SW480 (cell line): ENCODE measurements around the gene FASTKD1.
A peak's percentile ranks its signal among the peaks of the same experiment; 100 is the strongest.
"Not testable (repeated sequence)": the region's sequence is repeated elsewhere in the genome, so short reads cannot be mapped to it uniquely, and the experiment has no call there.

Experiments used
- DNase-seq: peaks from one replicate; pipeline ENCODE4 v3.0.0-alpha.2; 2016; ENCODE audit warnings: low spot score

FASTKD1 gene

GRCh38 chr2:169570752-169571151, 2.9 kb downstream of the FASTKD1 start:
- not testable (repeated sequence) for DNase-seq

- no peak for DNase-seq
Measured at GRCh38 chr2:169569948-169570347, 3.7 kb downstream of the FASTKD1 start.

GRCh38 chr2:169565686-169566085, 8.0 kb downstream of the FASTKD1 start:
- DNase-seq: no peak

DNA sequence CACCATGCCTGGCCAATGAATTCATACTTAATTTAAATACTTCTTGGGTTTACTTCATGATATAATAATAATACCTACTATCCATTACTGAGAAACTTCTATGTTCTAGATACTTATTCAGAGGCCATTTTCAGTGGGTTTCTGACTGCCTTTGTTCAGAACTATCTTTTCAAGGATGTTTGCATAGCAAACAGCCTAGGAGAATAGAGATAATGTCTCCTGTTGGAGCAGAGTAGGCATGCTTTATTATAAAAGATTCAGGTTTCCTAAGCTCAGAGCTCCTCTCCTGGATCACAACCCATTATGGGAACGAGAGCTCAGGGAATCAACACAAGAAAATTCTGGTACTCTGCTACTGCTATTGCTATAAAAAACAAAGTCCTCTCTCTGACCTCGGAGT, 11.1 kb downstream of the FASTKD1 start:
- DNase-seq: no peak

DNA sequence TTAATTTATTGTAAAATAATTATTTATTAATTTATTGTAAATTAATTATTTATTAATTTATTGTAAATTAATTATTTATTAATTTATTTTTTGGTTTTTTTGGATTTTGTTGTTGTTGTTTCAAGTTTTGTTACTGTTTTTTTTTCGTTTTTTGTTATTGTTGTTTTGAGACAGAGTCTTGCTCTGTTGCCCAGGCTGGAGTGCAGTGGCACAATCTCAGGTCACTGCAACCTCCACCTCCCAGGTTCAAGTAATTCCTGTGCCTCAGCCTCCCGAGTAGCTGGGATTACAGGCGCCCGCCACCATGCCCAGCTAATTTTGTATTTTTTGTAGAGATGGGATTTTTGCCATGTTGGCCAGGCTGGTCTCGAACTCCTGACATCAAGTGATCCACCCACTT, 11.6 kb downstream of the FASTKD1 start:
- DNase-seq: not testable (repeated sequence)

DNA sequence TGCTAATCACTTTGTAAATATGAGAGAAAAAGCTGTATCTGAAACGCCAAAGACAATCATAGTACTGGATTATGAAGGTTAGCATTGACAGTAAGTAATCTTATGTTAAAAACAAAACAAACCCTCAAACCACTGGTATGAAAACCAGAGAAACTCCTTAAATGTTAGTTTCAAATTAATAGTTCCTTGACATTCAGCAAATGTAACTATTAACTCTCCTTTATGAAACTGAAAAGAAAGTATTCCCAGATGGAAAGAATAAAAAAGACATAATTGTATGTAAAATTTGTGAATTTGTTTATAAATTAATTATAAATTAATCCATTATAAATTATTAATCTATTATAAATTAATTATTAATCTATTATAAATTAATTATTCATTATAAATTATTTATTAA, 12.3 kb downstream of the FASTKD1 start:
- DNase-seq: no peak

DNA sequence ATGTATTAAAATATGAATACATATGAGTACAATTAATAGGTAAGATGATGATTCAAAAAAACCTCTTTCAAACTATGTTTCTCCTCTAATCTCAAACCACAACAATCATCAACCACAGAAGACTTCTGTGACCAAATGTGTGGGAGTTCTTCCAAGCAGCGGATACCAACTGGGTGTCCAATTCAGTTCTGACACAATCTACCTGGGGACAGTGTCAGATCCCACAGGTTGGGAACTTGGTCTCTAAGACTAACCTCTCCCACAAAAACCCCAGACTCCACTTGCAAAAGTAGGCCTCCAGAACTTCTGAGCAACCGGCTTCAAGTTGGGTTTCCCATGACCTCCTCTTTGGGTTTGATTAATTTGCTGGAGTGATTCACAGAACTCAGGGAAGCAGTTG, 26.9 kb downstream of the FASTKD1 start:
- DNase-seq: no peak

DNA sequence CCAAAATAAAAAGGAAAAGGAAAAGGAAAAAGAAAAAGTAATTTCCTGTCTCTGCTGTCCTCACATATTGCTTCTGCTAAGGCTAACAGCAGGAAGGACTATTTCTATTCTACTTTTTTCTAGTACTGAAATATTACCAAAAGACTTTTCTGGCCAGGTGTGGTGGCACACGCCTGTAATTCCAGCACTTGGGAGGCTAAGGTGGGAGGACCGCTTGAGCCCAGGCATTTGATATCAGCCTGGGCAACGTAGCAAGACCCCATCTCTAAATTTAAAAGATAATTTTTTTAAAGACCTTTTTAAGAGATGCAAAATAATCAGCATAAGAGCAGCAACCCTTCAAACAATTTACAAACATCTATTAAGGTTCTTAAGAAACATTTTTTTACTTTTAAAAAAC, 31.2 kb downstream of the FASTKD1 start:
- DNase-seq: no peak

DNA sequence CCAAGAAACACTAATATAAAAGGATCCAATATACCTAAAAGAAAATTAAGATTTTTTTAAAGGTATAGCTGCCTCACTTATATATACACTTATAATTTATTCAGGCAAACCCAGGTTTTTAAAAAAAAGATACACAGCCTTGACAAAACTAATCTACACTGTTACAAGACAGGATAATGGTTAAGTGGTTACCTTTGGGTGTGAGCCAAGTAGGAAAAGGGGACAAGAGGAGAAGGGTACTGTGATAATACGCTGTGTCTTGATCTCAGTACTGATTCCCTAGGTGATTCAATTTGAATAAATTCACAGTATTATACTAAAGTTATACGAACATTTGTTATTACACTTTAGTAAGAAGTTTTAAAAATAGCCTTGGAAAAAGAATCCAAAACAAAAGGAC, 33.5 kb downstream of the FASTKD1 start:
- DNase-seq: no peak

DNA sequence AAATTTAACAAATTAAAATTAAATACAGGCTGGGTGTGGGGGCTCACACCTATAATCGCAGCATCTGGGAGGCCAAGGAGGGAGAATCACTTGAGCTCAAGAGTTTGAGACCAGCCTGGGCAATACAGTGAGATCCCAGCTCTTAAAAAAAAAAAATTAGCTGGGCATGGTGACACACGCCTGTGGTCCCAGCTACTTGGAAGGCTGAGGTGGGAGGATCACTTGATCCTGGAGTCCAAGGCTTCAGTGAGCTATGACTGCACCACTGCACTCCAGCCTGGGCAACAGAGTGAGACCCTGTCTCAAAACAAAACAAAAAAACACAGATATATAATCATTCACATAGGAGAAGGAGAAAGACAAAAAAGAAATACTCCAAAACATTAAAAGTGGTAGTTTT, 34.2 kb downstream of the FASTKD1 start:
- not testable (repeated sequence) for DNase-seq

- DNase-seq: peak; percentile 36
Measured at GRCh38 chr2:169528271-169528701, 45.4 kb downstream of the FASTKD1 start.

DNA sequence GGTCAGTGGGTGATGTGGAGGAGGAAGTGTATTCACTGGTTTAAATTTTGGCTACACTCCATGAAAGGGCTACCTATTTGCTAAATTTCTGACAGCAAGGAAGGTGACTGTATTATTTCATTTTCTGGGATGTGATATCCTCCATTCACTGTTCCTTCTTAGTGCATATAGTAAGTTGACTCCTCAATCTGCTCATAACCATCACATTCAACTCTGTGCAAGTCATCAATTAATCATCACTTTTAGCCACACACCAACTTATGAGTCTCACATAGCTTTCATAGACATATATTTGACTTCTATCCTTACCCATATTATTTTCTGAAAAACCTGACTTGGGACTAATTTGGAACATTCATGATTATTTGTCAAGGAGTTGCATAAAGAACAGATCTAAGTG, 47.2 kb downstream of the FASTKD1 start:
- no peak for DNase-seq

DNA sequence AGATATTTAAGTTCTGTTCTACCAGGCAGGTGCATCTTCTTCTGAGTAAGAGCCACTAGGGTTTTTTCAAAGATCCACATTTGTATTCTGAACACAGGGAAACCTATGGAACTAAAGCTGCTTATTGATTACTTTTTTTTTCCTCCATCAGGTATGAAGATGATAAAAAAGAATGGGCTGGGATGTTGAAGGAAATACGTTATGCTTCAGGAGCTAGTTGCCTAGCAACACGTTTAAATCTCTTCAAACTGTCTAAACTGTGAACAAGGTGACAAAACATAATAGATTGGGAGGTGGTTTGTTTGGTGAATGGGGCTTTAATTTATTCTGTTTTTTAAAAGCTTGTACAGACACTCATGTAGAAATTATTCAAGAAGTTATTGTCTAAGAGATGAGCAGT, 48.2 kb downstream of the FASTKD1 start:
- DNase-seq: no peak

DNA sequence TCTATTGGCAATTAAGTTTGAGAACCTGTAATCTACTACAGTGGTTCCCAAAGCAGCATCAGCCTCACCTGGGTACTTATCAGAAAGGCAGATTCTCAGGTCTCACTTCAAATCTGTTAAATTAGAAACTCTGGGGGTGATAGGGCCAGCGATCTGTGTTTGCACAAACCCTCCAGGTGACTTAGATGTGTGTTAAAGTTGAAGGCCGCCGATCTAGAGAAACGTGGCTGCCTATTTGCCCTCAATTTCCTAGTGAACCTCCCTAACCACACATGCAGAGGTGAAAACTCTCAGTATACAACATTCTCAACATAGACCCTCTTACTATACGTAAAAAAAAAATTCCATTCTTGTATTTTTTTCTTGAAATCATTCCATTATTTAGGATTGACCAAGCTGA, 50.0 kb downstream of the FASTKD1 start:
- no peak for DNase-seq

DNA sequence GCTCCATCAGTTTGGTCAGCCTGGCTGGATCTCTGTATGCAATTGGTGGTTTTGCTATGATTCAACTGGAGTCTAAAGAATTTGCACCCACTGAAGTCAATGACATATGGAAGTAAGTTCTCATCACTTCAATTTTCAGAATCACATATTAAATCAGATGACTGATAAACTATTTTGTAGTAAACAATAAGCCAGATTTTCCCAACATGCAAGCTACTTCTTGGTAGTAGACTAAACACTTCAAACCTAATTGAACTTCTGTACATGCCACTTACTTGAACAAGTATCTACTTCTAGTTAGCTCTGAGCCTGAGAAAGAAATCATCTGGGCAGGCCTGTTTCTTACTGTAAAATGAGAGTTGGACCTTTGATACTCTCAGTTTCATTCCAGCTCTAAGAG, 52.8 kb downstream of the FASTKD1 start:
- DNase-seq: no peak

- not testable (repeated sequence) for DNase-seq
Measured at GRCh38 chr2:169516488-169516995, 57.1 kb downstream of the FASTKD1 start.

DNA sequence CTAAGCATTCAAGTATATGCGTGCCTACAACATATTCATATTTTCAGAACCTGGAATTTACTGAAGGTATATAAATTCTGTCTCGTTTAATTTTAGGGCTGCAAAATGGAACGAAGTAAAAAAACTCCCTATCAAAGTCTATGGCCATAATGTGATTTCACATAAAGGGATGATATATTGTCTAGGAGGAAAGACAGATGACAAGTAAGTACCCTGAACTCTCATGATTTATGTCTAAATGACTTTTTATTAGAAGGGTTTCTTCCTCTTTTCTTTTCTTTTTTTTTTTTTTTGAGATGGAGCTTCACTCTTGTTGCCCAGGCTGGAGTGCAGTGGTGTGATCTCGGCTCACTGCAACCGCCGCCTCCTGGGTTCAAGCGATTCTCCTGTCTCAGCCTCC, 58.9 kb downstream of the FASTKD1 start:
- DNase-seq: not testable (repeated sequence)

DNA sequence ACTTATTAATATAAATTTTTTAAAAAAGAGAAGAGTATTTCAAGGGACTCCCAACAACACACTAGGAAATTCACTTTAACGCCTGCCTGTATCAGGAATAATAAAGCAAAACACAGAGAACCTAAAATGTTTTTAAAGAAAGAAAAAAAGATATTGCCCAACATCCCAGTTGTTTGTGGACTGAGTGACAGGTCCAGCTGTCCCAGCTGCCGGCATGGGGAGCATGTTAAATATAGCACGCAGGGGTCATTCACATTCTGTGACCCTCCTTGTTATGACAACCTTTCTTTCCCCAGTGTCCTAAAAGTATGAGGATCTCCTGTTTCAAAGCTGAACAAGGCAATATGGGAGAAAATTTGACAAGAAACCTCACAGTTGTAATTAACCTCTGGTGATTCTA, 59.7 kb downstream of the FASTKD1 start:
- no peak for DNase-seq

DNA sequence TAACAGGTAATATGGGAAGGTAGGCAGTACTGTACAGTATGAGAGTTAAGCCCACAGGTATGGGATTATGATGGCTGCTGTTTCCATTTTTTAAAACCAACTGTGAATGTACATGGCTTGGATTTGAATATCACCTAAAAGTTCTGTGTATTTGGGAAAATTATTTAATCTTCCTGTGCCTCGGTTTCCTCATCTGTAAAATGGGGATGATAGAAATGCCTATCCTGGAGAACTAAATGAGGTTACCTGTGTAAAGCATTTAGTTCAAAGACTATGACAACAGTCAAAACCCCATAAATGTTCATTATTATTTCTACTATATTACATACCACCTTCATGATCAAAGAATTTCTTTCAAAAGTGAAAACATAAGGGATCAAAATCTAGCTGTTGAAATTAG, 60.6 kb downstream of the FASTKD1 start:
- no peak for DNase-seq

GRCh38 chr2:169512525-169512924, 61.1 kb downstream of the FASTKD1 start:
- DNase-seq: no peak

DNA sequence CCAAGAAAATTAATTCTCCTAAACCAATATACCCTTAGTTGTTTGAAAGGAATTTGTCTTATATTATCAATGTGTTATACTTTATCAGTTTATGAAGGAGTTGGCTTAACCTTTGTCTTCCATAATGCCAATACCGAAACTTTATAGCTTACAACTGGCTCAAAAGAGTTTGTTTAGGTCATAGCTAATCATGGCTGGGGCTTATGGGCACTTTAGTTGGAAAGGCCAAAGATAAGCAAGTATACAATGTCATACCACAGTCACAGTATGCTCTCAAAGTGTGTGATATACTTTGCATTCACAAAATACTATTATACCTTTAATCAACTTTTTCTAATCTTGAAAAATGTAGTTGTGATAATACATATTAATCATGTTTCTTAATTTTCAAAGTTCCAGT, 61.8 kb downstream of the FASTKD1 start:
- no peak for DNase-seq

DNA sequence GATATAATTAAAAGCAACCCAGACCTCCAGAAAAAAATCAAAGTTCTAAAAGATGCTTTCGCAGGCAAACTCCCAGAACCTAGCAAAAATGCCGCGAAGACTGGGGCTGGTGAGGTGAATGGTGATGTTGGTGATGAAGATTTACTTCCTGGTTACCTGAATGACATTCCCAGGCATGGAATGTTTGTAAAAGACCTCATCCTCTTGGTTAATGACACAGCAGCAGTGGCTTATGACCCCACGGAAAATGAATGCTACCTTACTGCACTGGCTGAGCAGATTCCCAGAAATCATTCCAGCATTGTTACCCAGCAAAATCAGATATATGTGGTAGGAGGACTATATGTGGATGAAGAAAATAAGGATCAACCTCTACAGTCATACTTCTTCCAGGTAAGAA, 63.2 kb downstream of the FASTKD1 start:
- no peak for DNase-seq

- DNase-seq: no peak
Measured at GRCh38 chr2:169509955-169510354, 63.7 kb downstream of the FASTKD1 start.

GRCh38 chr2:169509298-169509885, 64.3 kb downstream of the FASTKD1 start, which contains the start of gene KLHL41:
KLHL41 (plus strand) TSS chr2:169509702; CDS start chr2:169509779, 77 bp downstream.
- no peak for DNase-seq
